Uterus (tissue), 4 donors: ENCODE measurements around the gene UPP1. TPM values are rescaled to one million over a fixed set of nuclear protein-coding genes. Genes with fewer than 3 reads are reported as not detected.

ENCODE experiments used
- DNase-seq, 2 donors: peaks; one replicate each; pipeline ENCODE4 v3.0.0-alpha.2; 2019 to 2020
- H3K27ac ChIP-seq, 2 donors: fragments of 200-600 bp; sonication (generic); 1 replicate in 1 of 2; 2 replicates in 1 of 2; pipeline ENCODE4 v1.5.1; 2016 to 2018
- H3K27me3 ChIP-seq, 2 donors: fragments of 200-600 bp; sonication (generic); one replicate each; pipeline ENCODE4 v1.5.1; 2018 to 2019; ENCODE audit warnings: control low read depth in 1 of 2
- H3K36me3 ChIP-seq, 2 donors: fragments of 200-600 bp; sonication (generic); one replicate each; pipeline ENCODE4 v1.5.1; 2019; ENCODE audit warnings: control low read depth in 1 of 2
- H3K4me1 ChIP-seq, 2 donors: fragments of 200-600 bp; sonication (generic); one replicate each; pipeline ENCODE4 v1.5.1; 2018 to 2019; ENCODE audit warnings: control low read depth in 1 of 2
- H3K4me3 ChIP-seq, 2 donors: fragments of 200-600 bp; sonication (generic); 1 replicate in 1 of 2; 2 replicates in 1 of 2; pipeline ENCODE4 v1.5.1; 2018 to 2019; ENCODE audit warnings: mild to moderate bottlenecking in 1 of 2
- H3K9me3 ChIP-seq, 2 donors: fragments of 200-600 bp; sonication (generic); one replicate each; pipeline ENCODE4 v1.5.1; 2019; ENCODE audit warnings: control low read depth in 1 of 2
- CTCF ChIP-seq, 4 experiments: fragments of 200-600 bp in 2 of 4; fragments of 450-650 bp in 2 of 4; sonication (generic) in 2 of 4; IDR thresholded peaks; one replicate each; pipeline ENCODE4 v1.5.1; 2016 to 2019; ENCODE audit warnings: antibody characterized with exemption in 4 of 4, mild to moderate bottlenecking in 2 of 4, moderate library complexity in 1 of 4
- POLR2A ChIP-seq, 2 donors: fragments of 450-650 bp; IDR thresholded peaks; one replicate each; pipeline ENCODE4 v1.6.1; 2016; ENCODE audit warnings: antibody characterized with exemption in 2 of 2, mild to moderate bottlenecking in 1 of 2, moderate library complexity in 1 of 2
- intact Hi-C: fragments of 100-400 bp; cut with DNase I; formaldehyde crosslinking; loops from one replicate; pipeline ENCODE4 v1.15.1; 2023; ENCODE audit warnings: low total_unique reads
- total RNA-seq, 4 donors: library from RNA; depleted of rRNA in 3 of 4; stranded (reverse); fragments of >200 nt in 3 of 4; gene quantifications; one replicate each; pipeline versions ENCODE4 v1.1.0 to v1.2.4, GENCODE V29; 2014 to 2023
- donor health status: DM: yes; HTN: yes; CAD: no.

UPP1 gene
- total RNA-seq, 4 donors from 2014 or later, result 1.5 to 25.2 (median 5.4) TPM

GRCh38 chr7:48106906-48107659 lies 18.0 kb downstream of the UPP1 start:
- intact Hi-C loops, result no loop called here
- DNase-seq, result no peak
- Histone ChIP-seq H3K36me3 (no peaks in the 10 kb centered on the region), H3K27me3 (no peaks in the 10 kb centered on the region), H3K27ac (no peak overlapping the region), H3K4me3 (no peak overlapping the region), H3K9me3 (no peaks in the 10 kb centered on the region), H3K4me1 (no peaks in the 10 kb centered on the region)
- no peak for TF ChIP-seq POLR2A (IDR thresholded peaks at IDR 0.05)
- TF ChIP-seq CTCF (IDR thresholded peaks at IDR 0.05), result no peak

DNA sequence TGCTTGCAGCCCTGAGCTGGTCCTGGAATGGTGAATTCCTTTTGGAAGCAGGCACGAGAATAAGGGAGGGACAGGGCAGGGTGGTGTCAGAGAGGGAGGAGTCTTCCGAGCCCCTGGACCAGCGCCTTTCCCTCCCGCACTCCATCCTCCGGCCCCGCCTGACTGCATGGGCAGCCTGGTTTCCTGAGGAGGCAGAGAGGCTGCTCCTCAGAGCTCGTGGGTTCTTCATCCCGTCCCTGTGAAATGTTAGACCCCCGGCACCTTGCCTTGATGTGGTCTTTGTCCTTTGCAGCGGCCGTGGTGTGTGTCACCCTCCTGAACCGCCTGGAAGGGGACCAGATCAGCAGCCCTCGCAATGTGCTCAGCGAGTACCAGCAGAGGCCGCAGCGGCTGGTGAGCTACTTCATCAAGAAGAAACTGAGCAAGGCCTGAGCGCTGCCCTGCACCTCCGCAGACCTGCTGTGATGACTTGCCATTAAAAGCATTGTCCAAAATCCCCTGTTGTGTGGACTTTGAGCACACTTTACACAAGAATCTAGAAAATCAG lies 18.9 kb downstream of the UPP1 start:
- DNase-seq, result no peak
- no peaks in the 10 kb centered on the region for H3K36me3 ChIP-seq
- no peaks in the 10 kb centered on the region for H3K4me1 ChIP-seq
- H3K27ac ChIP-seq, result no peak overlapping the region
- H3K9me3 ChIP-seq, result no peaks in the 10 kb centered on the region
- H3K4me3 ChIP-seq, result no peak overlapping the region
- TF ChIP-seq CTCF (IDR thresholded peaks at IDR 0.05) (no peak), POLR2A (IDR thresholded peaks at IDR 0.05) (no peak)
- H3K27me3 ChIP-seq, result no peaks in the 10 kb centered on the region
- intact Hi-C loops, result no loop called here

GRCh38 chr7:48108959-48109847 lies 20.1 kb downstream of the UPP1 start:
- intact Hi-C loops, result no loop called here
- TF ChIP-seq CTCF (IDR thresholded peaks at IDR 0.05), result no peak
- no peak for TF ChIP-seq POLR2A (IDR thresholded peaks at IDR 0.05)
- no peak overlapping the region for H3K27ac ChIP-seq
- DNase-seq, result no peak
- no peaks in the 10 kb centered on the region for H3K4me1 ChIP-seq
- no peaks in the 10 kb centered on the region for H3K36me3 ChIP-seq
- H3K4me3 ChIP-seq, result no peak overlapping the region
- H3K9me3 ChIP-seq, result no peaks in the 10 kb centered on the region
- H3K27me3 ChIP-seq, result no peaks in the 10 kb centered on the region

- H3K27me3 ChIP-seq, result no peaks in the 10 kb centered on the region
- no peak overlapping the region for H3K4me3 ChIP-seq
- peak; percentile 72 to 77 for DNase-seq
- H3K4me1 ChIP-seq, result no peaks in the 10 kb centered on the region
- no peaks in the 10 kb centered on the region for H3K9me3 ChIP-seq
- intact Hi-C loops, result loop anchor here (10.0 kb wide), 3 partner anchors 75 to 165 kb away; partner anchors contain the start of genes C7orf57 and PKD1L1
- TF ChIP-seq POLR2A (IDR thresholded peaks at IDR 0.05) (peak in 1 of 2 donors; percentile 22), CTCF (IDR thresholded peaks at IDR 0.05) (peak; percentile 92 to 99 (median 96))
- no peaks in the 10 kb centered on the region for H3K36me3 ChIP-seq
- H3K27ac ChIP-seq, result no peak overlapping the region
Measured at GRCh38 chr7:48109848-48110663, 21.0 kb downstream of the UPP1 start.
